Skeletal muscle cell (primary cell): ENCODE data around the gene CACNA1D.

Experiments used
- DNase-seq: peaks from one replicate; pipeline ENCODE4 v3.0.0-alpha.2; 2010; ENCODE audit warnings: low read depth
- H3K4me3 ChIP-seq: 2 replicates; pipeline ENCODE4 v1.5.1; 2011; ENCODE audit warnings: low read depth, mild to moderate bottlenecking, control low read depth, low read length, moderate library complexity

The CACNA1D gene

GRCh38 chr3:53806182-53807116, 312.0 kb downstream of the CACNA1D start:
- no peak for DNase-seq
- no peak overlapping the region for H3K4me3 ChIP-seq

- no peak for DNase-seq
These were observed 312.9 kb downstream of the CACNA1D start for GRCh38 chr3:53807117-53807810.

GRCh38 chr3:53808496-53808895, 314.1 kb downstream of the CACNA1D start:
- H3K4me3 ChIP-seq: no peak overlapping the region
- no peak for DNase-seq

More at GRCh38 chr3:53807117-53807810, 312.9 kb downstream of the CACNA1D start:
- H3K4me3 ChIP-seq: no peak overlapping the region

- no peak for DNase-seq
- no peak overlapping the region for H3K4me3 ChIP-seq
These were observed 314.9 kb downstream of the CACNA1D start for GRCh38 chr3:53809267-53809666.

GRCh38 chr3:53809764-53810400, 315.5 kb downstream of the CACNA1D start:
- no peak overlapping the region for H3K4me3 ChIP-seq
- no peak for DNase-seq

- H3K4me3 ChIP-seq: no peak overlapping the region
- no peak for DNase-seq
These were observed 316.9 kb downstream of the CACNA1D start for GRCh38 chr3:53811143-53811927.

- DNase-seq: no peak
- H3K4me3 ChIP-seq: no peak overlapping the region
These were observed 318.0 kb downstream of the CACNA1D start for GRCh38 chr3:53812434-53812833.

- H3K4me3 ChIP-seq: no peak overlapping the region
- no peak for DNase-seq
These were observed 318.8 kb downstream of the CACNA1D start for GRCh38 chr3:53813229-53813628.

- no peak for DNase-seq
- no peak overlapping the region for H3K4me3 ChIP-seq
These were observed 319.5 kb downstream of the CACNA1D start for GRCh38 chr3:53813876-53814275.

GRCh38 chr3:53815067-53815466, 320.7 kb downstream of the CACNA1D start:
- no peak for DNase-seq
- H3K4me3 ChIP-seq: no peak overlapping the region

GRCh38 chr3:53815651-53816050, 321.2 kb downstream of the CACNA1D start:
- no peak overlapping the region for H3K4me3 ChIP-seq
- no peak for DNase-seq

- DNase-seq: no peak
- no peak overlapping the region for H3K4me3 ChIP-seq
These were observed 322.0 kb downstream of the CACNA1D start for GRCh38 chr3:53816425-53816824.

- no peak for DNase-seq
- no peak overlapping the region for H3K4me3 ChIP-seq
These were observed 322.8 kb downstream of the CACNA1D start for GRCh38 chr3:53817211-53817610.

GRCh38 chr3:53817809-53818208, 323.4 kb downstream of the CACNA1D start:
- no peak for DNase-seq
- H3K4me3 ChIP-seq: no peak overlapping the region

GRCh38 chr3:53818221-53819162, 324.1 kb downstream of the CACNA1D start:
- DNase-seq: no peak
- H3K4me3 ChIP-seq: no peak overlapping the region

- H3K4me3 ChIP-seq: no peak overlapping the region
- no peak for DNase-seq
These were observed 324.9 kb downstream of the CACNA1D start for GRCh38 chr3:53819163-53819868.

- no peak overlapping the region for H3K4me3 ChIP-seq
- DNase-seq: no peak
These were observed 325.7 kb downstream of the CACNA1D start for GRCh38 chr3:53820084-53820483.
